NCI-H2196 (cell line): Measurements from ENCODE around the gene GRM8.

Source experiments
- DNase-seq: peaks from one replicate; lab custom pipeline; 2025; ENCODE audit not compliant: unreplicated experiment; lab: John Stamatoyannopoulos, UW

The GRM8 gene

GRCh38 chr7:127252778-127253280, at the start of gene GRM8:
TSS of gene GRM8 (minus strand) at chr7:127252941.
- peak; percentile 66 for DNase-seq

- no peak for DNase-seq
Measured at GRCh38 chr7:127290801-127291361, 38.1 kb upstream of the GRM8 start.

GRCh38 chr7:127290116-127290655, 37.4 kb upstream of the GRM8 start:
- no peak for DNase-seq

- no peak for DNase-seq
Measured at GRCh38 chr7:127287133-127287532, 34.4 kb upstream of the GRM8 start.

GRCh38 chr7:127270093-127270492, 17.4 kb upstream of the GRM8 start:
- DNase-seq = no peak

- no peak for DNase-seq
Measured at GRCh38 chr7:127266047-127266446, 13.3 kb upstream of the GRM8 start.

- no peak for DNase-seq
Measured at GRCh38 chr7:127264219-127264618, 11.5 kb upstream of the GRM8 start.

GRCh38 chr7:127258111-127258510, 5.4 kb upstream of the GRM8 start:
- no peak for DNase-seq

- DNase-seq = no peak
Measured at GRCh38 chr7:127257086-127257485, 4.3 kb upstream of the GRM8 start.

GRCh38 chr7:127256041-127256725, 3.4 kb upstream of the GRM8 start:
- no peak for DNase-seq

GRCh38 chr7:127254163-127254684, 1.5 kb upstream of the GRM8 start:
- no peak for DNase-seq

GRCh38 chr7:127253281-127254162, 781 bp upstream of the GRM8 start:
- DNase-seq = peak; percentile 82

GRCh38 chr7:127252377-127252713, 396 bp downstream of the GRM8 start:
- DNase-seq = no peak

GRCh38 chr7:127251465-127252376, 1.0 kb downstream of the GRM8 start:
- DNase-seq = no peak

GRCh38 chr7:127251036-127251464, 1.7 kb downstream of the GRM8 start:
- no peak for DNase-seq

- no peak for DNase-seq
Measured at GRCh38 chr7:127250312-127251035, 2.3 kb downstream of the GRM8 start.

- DNase-seq = no peak
Measured at GRCh38 chr7:127245607-127246006, 7.1 kb downstream of the GRM8 start.

GRCh38 chr7:127245002-127245401, 7.7 kb downstream of the GRM8 start:
- DNase-seq = no peak

- DNase-seq = no peak
Measured at GRCh38 chr7:127239814-127240213, 12.9 kb downstream of the GRM8 start.

- DNase-seq = no peak
Measured at GRCh38 chr7:127233630-127234029, 19.1 kb downstream of the GRM8 start.
